CMK (cell line): ENCODE measurements around the gene C1QTNF12.
A peak's percentile ranks its signal among the peaks of the same experiment; 100 is the strongest.

ENCODE experiments used
- DNase-seq: peaks from one replicate; pipeline ENCODE4 v3.0.0-alpha.2; 2010; ENCODE audit warnings: low read depth

The C1QTNF12 gene

GRCh38 chr1:1281533-1282321, 35.2 kb upstream of the C1QTNF12 start:
- no peak for DNase-seq

GRCh38 chr1:1280782-1281481, 34.4 kb upstream of the C1QTNF12 start:
- DNase-seq = no peak

- no peak for DNase-seq
Observed at GRCh38 chr1:1279028-1279427, 32.5 kb upstream of the C1QTNF12 start.

GRCh38 chr1:1278620-1279019, 32.1 kb upstream of the C1QTNF12 start:
- no peak for DNase-seq

- no peak for DNase-seq
Observed at GRCh38 chr1:1275836-1276235, 29.3 kb upstream of the C1QTNF12 start.

- DNase-seq = no peak
Observed at GRCh38 chr1:1274931-1275431, 28.5 kb upstream of the C1QTNF12 start.

GRCh38 chr1:1274299-1274930, 27.9 kb upstream of the C1QTNF12 start:
- DNase-seq = no peak

GRCh38 chr1:1273512-1274298, 27.2 kb upstream of the C1QTNF12 start, which contains the start of gene UBE2J2:
TSS of gene UBE2J2 (minus strand) at chr1:1273854. CDS start at chr1:1267992, 5,862 bp downstream.
- peak; percentile 92 for DNase-seq

GRCh38 chr1:1273209-1273511, 26.6 kb upstream of the C1QTNF12 start:
- DNase-seq = no peak

GRCh38 chr1:1272341-1273208, 26.1 kb upstream of the C1QTNF12 start:
- no peak for DNase-seq

GRCh38 chr1:1270813-1271212, 24.3 kb upstream of the C1QTNF12 start:
- no peak for DNase-seq

- DNase-seq = no peak
Observed at GRCh38 chr1:1268284-1268682, 21.8 kb upstream of the C1QTNF12 start.

GRCh38 chr1:1267488-1268283, 21.2 kb upstream of the C1QTNF12 start:
- no peak for DNase-seq

GRCh38 chr1:1264868-1265272, 18.3 kb upstream of the C1QTNF12 start:
- DNase-seq = no peak

GRCh38 chr1:1264026-1264425, 17.5 kb upstream of the C1QTNF12 start:
- DNase-seq = no peak

- DNase-seq = no peak
Observed at GRCh38 chr1:1262758-1263157, 16.2 kb upstream of the C1QTNF12 start.

- no peak for DNase-seq
Observed at GRCh38 chr1:1262071-1262470, 15.5 kb upstream of the C1QTNF12 start.

GRCh38 chr1:1260843-1261560, 14.5 kb upstream of the C1QTNF12 start:
- peak; percentile 77 for DNase-seq

- DNase-seq = peak; percentile 49
Observed at GRCh38 chr1:1259951-1260600, 13.6 kb upstream of the C1QTNF12 start.
